ENCODE results near the gene PRR19. TPM values are rescaled to one million over a fixed set of nuclear protein-coding genes. Genes with fewer than 3 reads are reported as not detected.

PRR19 gene
- polyA plus RNA-seq, 1 donor from 2014 or later: 2.4 TPM

- H3K27me3 ChIP-seq (ENCODE audit: insufficient read depth, low read depth, low read length): no peaks in the 10 kb centered on the region
- TF ChIP-seq EP300 (conservative IDR thresholded peaks at IDR 0.05; ENCODE audit: poor library complexity, severe bottlenecking): no peak
- no peak for TF ChIP-seq POLR2AphosphoS5 (IDR thresholded peaks at IDR 0.05)
- no peak for TF ChIP-seq RAD21 (conservative IDR thresholded peaks at IDR 0.05)
- no peak for TF ChIP-seq EZH2 (IDR thresholded peaks at IDR 0.05; ENCODE audit: borderline replicate concordance, insufficient read depth, low read length, poor library complexity, severe bottlenecking)
- no peak for TF ChIP-seq CTCF (IDR thresholded peaks at IDR 0.05; ENCODE audit: poor library complexity, severe bottlenecking)
- TF ChIP-seq SMC3 (conservative IDR thresholded peaks at IDR 0.05; ENCODE audit: poor library complexity): no peak
- TF ChIP-seq MXI1 (conservative IDR thresholded peaks at IDR 0.05; ENCODE audit: poor library complexity, severe bottlenecking): no peak
- no peak for TF ChIP-seq TAF1 (IDR thresholded peaks at IDR 0.05; ENCODE audit: low read depth)
- no peak for TF ChIP-seq REST (IDR thresholded peaks at IDR 0.05; ENCODE audit: borderline replicate concordance)
- H3K4me2 ChIP-seq (ENCODE audit: low read length): no peak overlapping the region
- H3F3A ChIP-seq (ENCODE audit: insufficient read depth, low read length, poor library complexity, severe bottlenecking): no peaks in the 10 kb centered on the region
- no peak overlapping the region for H3K4me3 ChIP-seq (ENCODE audit: low read length)
- no peaks in the 10 kb centered on the region for H3K9me3 ChIP-seq (ENCODE audit: low read length)
- no peak overlapping the region for H3K27ac ChIP-seq (ENCODE audit: low read length)
- H3K9me2 ChIP-seq (ENCODE audit: insufficient read depth, low read length): no peaks in the 10 kb centered on the region
- no peak overlapping the region for H2AFZ ChIP-seq (ENCODE audit: low read depth, low read length)
- peaks cover 13% of the 10 kb centered on the region for H3K79me2 ChIP-seq (replicated peaks; ENCODE audit: insufficient read depth, low read length)
- peaks cover 6% of the 10 kb centered on the region for H3K36me3 ChIP-seq (ENCODE audit: insufficient read depth, low read length)
- H3K9ac ChIP-seq (ENCODE audit: low read length): no peak overlapping the region
- H4K20me1 ChIP-seq (ENCODE audit: insufficient read depth): peaks cover 9% of the 10 kb centered on the region
These were observed 11.8 kb upstream of the PRR19 start for GRCh38 chr19:42290136-42290522.

DNA sequence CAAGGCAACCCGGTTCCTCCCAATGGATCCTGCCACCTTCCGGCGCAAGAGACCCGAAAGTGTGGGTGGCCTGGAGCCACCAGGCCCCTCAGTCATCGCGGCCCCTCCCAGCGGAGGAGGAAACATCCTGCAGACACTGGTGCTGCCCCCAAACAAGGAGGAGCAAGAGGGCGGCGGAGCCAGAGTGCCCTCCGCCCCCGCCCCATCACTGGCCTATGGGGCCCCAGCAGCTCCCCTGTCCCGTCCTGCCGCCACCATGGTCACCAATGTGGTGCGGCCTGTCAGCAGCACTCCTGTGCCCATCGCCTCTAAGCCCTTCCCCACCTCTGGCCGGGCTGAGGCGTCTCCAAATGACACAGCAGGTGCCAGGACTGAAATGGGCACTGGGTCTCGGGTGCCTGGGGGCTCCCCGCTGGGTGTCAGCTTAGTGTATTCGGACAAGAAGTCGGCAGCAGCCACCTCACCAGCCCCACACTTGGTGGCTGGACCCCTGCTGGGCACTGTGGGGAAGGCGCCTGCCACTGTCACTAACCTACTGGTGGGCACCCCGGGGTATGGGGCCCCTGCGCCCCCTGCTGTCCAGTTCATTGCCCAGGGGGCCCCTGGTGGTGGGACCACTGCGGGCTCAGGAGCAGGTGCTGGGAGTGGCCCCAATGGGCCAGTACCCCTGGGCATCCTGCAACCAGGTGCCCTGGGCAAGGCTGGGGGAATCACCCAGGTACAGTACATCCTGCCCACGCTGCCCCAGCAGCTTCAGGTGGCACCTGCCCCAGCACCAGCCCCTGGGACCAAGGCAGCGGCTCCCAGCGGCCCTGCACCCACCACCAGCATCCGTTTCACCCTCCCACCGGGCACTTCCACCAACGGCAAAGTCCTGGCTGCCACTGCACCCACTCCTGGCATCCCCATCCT is 11.2 kb upstream of the PRR19 start:
- Histone ChIP-seq H3K36me3 (ENCODE audit: insufficient read depth, low read length) (peaks cover 6% of the 10 kb centered on the region), H4K20me1 (ENCODE audit: insufficient read depth) (peaks cover 4% of the 10 kb centered on the region), H3K4me2 (ENCODE audit: low read length) (no peak overlapping the region), H3K4me3 (ENCODE audit: low read length) (no peak overlapping the region), H3K9me3 (ENCODE audit: low read length) (no peaks in the 10 kb centered on the region), H3K27me3 (ENCODE audit: insufficient read depth, low read depth, low read length) (no peaks in the 10 kb centered on the region), H3K27ac (ENCODE audit: low read length) (no peak overlapping the region), H3F3A (ENCODE audit: insufficient read depth, low read length, poor library complexity, severe bottlenecking) (no peaks in the 10 kb centered on the region), H3K79me2 (replicated peaks; ENCODE audit: insufficient read depth, low read length) (peaks cover 7% of the 10 kb centered on the region), H3K9me2 (ENCODE audit: insufficient read depth, low read length) (no peaks in the 10 kb centered on the region), H3K9ac (ENCODE audit: low read length) (no peak overlapping the region), H2AFZ (ENCODE audit: low read depth, low read length) (no peak overlapping the region)
- TF ChIP-seq POLR2AphosphoS5 (IDR thresholded peaks at IDR 0.05) (no peak), SMC3 (conservative IDR thresholded peaks at IDR 0.05; ENCODE audit: poor library complexity) (no peak), EP300 (conservative IDR thresholded peaks at IDR 0.05; ENCODE audit: poor library complexity, severe bottlenecking) (no peak), TAF1 (IDR thresholded peaks at IDR 0.05; ENCODE audit: low read depth) (no peak), REST (IDR thresholded peaks at IDR 0.05; ENCODE audit: borderline replicate concordance) (no peak), CTCF (IDR thresholded peaks at IDR 0.05; ENCODE audit: poor library complexity, severe bottlenecking) (no peak), RAD21 (conservative IDR thresholded peaks at IDR 0.05) (no peak), EZH2 (IDR thresholded peaks at IDR 0.05; ENCODE audit: borderline replicate concordance, insufficient read depth, low read length, poor library complexity, severe bottlenecking) (no peak), MXI1 (conservative IDR thresholded peaks at IDR 0.05; ENCODE audit: poor library complexity, severe bottlenecking) (no peak)

Data from neural cell (in vitro differentiated cells).